ENCODE results near the gene RET. TPM values are rescaled to one million over a fixed set of nuclear protein-coding genes. Genes with fewer than 3 reads are reported as not detected.

The RET gene
- total and polyA plus RNA-seq, 2 experiments from 2014 or later: 0.50 TPM; not detected in 1

DNA sequence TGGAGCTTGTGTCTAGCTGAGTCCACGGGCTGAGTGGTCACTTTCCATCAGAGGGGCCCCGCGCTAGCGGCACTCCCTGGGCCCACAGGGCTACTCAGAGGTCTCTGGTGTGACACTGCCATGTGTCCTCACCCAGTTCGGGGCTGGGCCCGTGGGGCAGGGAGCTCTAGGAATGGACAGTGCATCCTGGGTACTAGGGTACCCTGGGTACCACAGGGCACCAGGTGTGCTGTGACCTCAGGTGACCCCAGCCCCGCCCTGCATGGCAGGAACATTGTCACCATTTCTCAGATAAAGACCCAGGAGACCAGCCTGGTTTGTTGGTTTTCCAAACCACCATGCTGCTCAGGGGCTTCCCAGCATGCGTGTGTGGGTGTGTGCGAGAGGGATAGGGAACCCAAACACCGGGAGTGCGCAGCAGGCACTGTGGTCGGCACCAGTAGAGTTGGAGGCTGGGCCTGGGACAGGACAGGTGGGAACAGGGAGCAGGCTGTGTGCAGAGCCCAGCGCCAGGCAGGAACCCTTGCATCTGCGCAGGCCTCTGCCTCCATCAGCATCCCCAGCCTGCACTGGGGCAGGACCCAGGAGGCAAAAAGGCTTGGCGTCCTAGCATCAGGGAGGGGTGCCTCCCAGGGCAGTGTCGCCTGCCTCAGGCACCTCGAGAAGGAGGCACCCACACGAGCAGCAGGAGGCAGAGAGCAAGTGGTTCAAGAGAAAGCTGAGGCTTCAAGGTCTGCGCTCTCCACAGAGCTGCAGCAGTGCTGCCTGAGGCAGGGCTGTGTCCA, 42.0 kb downstream of the RET start:
- H3K79me2 ChIP-seq: no peaks in the 10 kb centered on the region
- DNase-seq (ENCODE audit: low spot score): no peak
- 88% methylated on average over 19 of the region's 19 CpGs for WGBS (ENCODE audit: low lambda C conversion rate, missing lambda C conversion rate)
- H2AFZ ChIP-seq: no peak overlapping the region
- H3K9me3 ChIP-seq (ENCODE audit: low read depth): no peaks in the 10 kb centered on the region
- H4K20me1 ChIP-seq (ENCODE audit: insufficient read depth, poor library complexity, severe bottlenecking): no peaks in the 10 kb centered on the region
- no peak overlapping the region for H3K4me2 ChIP-seq
- no peak overlapping the region for H3K27ac ChIP-seq
- H3K36me3 ChIP-seq (replicated peaks; ENCODE audit: insufficient read depth, low read depth): no peaks in the 10 kb centered on the region
- H3K4me3 ChIP-seq: no peak overlapping the region
- TF ChIP-seq, protein P1, sequence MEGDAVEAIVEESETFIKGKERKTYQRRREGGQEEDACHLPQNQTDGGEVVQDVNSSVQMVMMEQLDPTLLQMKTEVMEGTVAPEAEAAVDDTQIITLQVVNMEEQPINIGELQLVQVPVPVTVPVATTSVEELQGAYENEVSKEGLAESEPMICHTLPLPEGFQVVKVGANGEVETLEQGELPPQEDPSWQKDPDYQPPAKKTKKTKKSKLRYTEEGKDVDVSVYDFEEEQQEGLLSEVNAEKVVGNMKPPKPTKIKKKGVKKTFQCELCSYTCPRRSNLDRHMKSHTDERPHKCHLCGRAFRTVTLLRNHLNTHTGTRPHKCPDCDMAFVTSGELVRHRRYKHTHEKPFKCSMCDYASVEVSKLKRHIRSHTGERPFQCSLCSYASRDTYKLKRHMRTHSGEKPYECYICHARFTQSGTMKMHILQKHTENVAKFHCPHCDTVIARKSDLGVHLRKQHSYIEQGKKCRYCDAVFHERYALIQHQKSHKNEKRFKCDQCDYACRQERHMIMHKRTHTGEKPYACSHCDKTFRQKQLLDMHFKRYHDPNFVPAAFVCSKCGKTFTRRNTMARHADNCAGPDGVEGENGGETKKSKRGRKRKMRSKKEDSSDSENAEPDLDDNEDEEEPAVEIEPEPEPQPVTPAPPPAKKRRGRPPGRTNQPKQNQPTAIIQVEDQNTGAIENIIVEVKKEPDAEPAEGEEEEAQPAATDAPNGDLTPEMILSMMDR (IDR thresholded peaks at IDR 0.05; ENCODE audit: poor library complexity): no peak
- H3K27me3 ChIP-seq: no peaks in the 10 kb centered on the region
- H3K9me2 ChIP-seq (replicated peaks; ENCODE audit: insufficient read depth): no peaks in the 10 kb centered on the region
- no peaks in the 10 kb centered on the region for H3K4me1 ChIP-seq (ENCODE audit: insufficient read depth)

DNA sequence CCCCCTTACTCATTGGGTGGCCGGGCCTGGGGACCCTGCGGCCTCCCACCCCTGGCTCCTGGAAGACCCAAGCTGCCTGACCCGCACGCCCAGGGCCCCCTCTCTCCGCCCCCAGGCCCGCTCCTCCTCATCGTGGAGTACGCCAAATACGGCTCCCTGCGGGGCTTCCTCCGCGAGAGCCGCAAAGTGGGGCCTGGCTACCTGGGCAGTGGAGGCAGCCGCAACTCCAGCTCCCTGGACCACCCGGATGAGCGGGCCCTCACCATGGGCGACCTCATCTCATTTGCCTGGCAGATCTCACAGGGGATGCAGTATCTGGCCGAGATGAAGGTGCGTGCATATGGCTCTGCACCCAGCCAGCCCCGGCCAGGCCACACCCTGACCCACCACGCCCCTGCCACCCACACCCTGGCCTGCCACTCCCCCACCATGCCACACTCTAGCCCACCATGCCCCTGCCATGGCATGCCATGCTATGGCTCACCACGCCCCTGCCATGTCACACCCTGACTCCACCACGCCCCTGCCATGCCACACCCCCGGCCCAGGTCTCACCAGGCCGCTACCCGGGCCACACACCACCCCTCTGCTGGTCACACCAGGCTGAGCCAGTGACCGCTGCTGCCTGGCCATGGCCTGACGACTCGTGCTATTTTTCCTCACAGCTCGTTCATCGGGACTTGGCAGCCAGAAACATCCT, 42.7 kb downstream of the RET start:
- H3K36me3 ChIP-seq (replicated peaks; ENCODE audit: insufficient read depth, low read depth): no peaks in the 10 kb centered on the region
- H4K20me1 ChIP-seq (ENCODE audit: insufficient read depth, poor library complexity, severe bottlenecking): no peaks in the 10 kb centered on the region
- no peaks in the 10 kb centered on the region for H3K4me1 ChIP-seq (ENCODE audit: insufficient read depth)
- no peaks in the 10 kb centered on the region for H3K27me3 ChIP-seq
- no peak overlapping the region for H3K4me3 ChIP-seq
- no peak overlapping the region for H2AFZ ChIP-seq
- H3K9me2 ChIP-seq (replicated peaks; ENCODE audit: insufficient read depth): no peaks in the 10 kb centered on the region
- TF ChIP-seq EZH2 (IDR thresholded peaks at IDR 0.05; ENCODE audit: borderline replicate concordance): no peak
- no peak for TF ChIP-seq EZH2phosphoT487 (IDR thresholded peaks at IDR 0.05; ENCODE audit: low read depth, severe bottlenecking, unreplicated experiment)
- TF ChIP-seq, protein P1 (IDR thresholded peaks at IDR 0.05; ENCODE audit: poor library complexity): no peak
- no peak overlapping the region for H3K27ac ChIP-seq
- no peaks in the 10 kb centered on the region for H3K9me3 ChIP-seq (ENCODE audit: low read depth)
- H3K79me2 ChIP-seq: no peaks in the 10 kb centered on the region
- 90% methylated on average over 29 of the region's 31 CpGs for WGBS (ENCODE audit: low lambda C conversion rate, missing lambda C conversion rate)
- DNase-seq (ENCODE audit: low spot score): no peak
- H3K4me2 ChIP-seq: no peak overlapping the region

DNA sequence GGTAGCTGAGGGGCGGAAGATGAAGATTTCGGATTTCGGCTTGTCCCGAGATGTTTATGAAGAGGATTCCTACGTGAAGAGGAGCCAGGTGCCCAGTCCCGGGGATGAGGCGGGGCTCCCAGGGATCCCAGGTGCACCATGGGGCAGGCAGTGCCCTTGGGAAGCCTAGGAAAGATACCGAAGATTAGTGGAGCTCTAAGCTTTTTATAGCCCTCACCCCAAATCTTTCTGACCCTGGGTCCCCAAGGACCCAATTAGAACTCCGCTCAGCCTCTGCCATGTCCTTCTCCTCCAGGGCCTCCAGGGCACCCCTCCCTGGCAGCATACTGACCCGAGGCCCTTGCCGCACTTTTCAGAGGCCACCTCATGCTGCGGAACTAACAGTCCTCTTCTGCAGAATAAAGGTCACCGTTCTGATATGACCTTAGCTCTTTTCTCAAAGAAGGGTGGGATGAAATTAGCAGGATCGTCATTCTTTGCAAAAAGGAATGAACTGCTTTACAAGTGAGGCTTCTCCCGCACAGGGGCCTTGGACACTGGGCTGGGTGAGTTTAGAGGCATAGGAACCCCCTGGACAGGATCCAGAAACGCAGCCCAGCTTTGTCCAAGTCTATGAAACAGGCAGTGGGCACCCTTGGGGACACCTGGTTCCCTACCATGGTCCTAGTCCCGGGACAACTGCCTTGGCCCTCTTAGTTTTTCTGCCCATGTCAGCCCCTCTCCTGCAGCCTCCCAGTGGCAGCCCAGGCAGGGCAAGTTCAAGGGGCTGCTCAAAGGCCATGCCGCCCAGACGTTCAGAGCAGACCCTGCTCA, 43.5 kb downstream of the RET start:
- H3K4me3 ChIP-seq: no peak overlapping the region
- WGBS (ENCODE audit: low lambda C conversion rate, missing lambda C conversion rate): 89% methylated on average over 19 of the region's 19 CpGs

More for the DNA sequence above, 43.5 kb downstream of the RET start:
- Histone ChIP-seq H3K27ac (no peak overlapping the region), H3K79me2 (no peaks in the 10 kb centered on the region), H3K4me1 (ENCODE audit: insufficient read depth) (no peaks in the 10 kb centered on the region), H3K27me3 (no peaks in the 10 kb centered on the region), H3K9me2 (replicated peaks; ENCODE audit: insufficient read depth) (no peaks in the 10 kb centered on the region), H2AFZ (no peak overlapping the region), H3K4me2 (no peak overlapping the region), H4K20me1 (ENCODE audit: insufficient read depth, poor library complexity, severe bottlenecking) (no peaks in the 10 kb centered on the region), H3K9me3 (ENCODE audit: low read depth) (no peaks in the 10 kb centered on the region), H3K36me3 (replicated peaks; ENCODE audit: insufficient read depth, low read depth) (no peaks in the 10 kb centered on the region)
- TF ChIP-seq, protein P1 (IDR thresholded peaks at IDR 0.05; ENCODE audit: poor library complexity): no peak
- TF ChIP-seq EZH2 (IDR thresholded peaks at IDR 0.05; ENCODE audit: borderline replicate concordance) (no peak), EZH2phosphoT487 (IDR thresholded peaks at IDR 0.05; ENCODE audit: low read depth, severe bottlenecking, unreplicated experiment) (no peak)
- DNase-seq (ENCODE audit: low spot score): no peak

Data from hepatocyte (in vitro differentiated cells).